NCI-H1436 treated with DMSO at 0.1 percent for 48 hours (cell line): ENCODE measurements around the gene ALDH9A1.
"Not testable (repeated sequence)": the region's sequence is repeated elsewhere in the genome, so short reads cannot be mapped to it uniquely, and the experiment has no call there.

Experiments
- DNase-seq: peaks from one replicate; lab custom pipeline; 2025; lab: John Stamatoyannopoulos, UW

The ALDH9A1 gene

GRCh38 chr1:165697881-165698760 is at the start of gene ALDH9A1:
Gene ALDH9A1, minus strand, starts transcription at chr1:165698562. Its CDS starts 4 bp downstream, at chr1:165698558.
- DNase-seq, result peak; percentile 53

- DNase-seq, result no peak
Measured at GRCh38 chr1:165747632-165748447, 49.5 kb upstream of the ALDH9A1 start.

GRCh38 chr1:165744913-165745312 is 46.6 kb upstream of the ALDH9A1 start:
- not testable (repeated sequence) for DNase-seq

- no peak for DNase-seq
Measured at GRCh38 chr1:165742194-165742593, 43.8 kb upstream of the ALDH9A1 start.

GRCh38 chr1:165738794-165739193 is 40.4 kb upstream of the ALDH9A1 start:
- no peak for DNase-seq

- DNase-seq, result no peak
Measured at GRCh38 chr1:165737196-165737595, 38.8 kb upstream of the ALDH9A1 start.

GRCh38 chr1:165734906-165735305 is 36.5 kb upstream of the ALDH9A1 start:
- DNase-seq, result no peak

GRCh38 chr1:165726841-165727240 is 28.5 kb upstream of the ALDH9A1 start:
- no peak for DNase-seq

- no peak for DNase-seq
Measured at GRCh38 chr1:165726169-165726568, 27.8 kb upstream of the ALDH9A1 start.

GRCh38 chr1:165717918-165718515 is 19.7 kb upstream of the ALDH9A1 start:
- DNase-seq, result no peak

GRCh38 chr1:165716265-165717051 is 18.1 kb upstream of the ALDH9A1 start:
- not testable (repeated sequence) for DNase-seq

GRCh38 chr1:165712764-165713163 is 14.4 kb upstream of the ALDH9A1 start:
- no peak for DNase-seq

GRCh38 chr1:165707984-165708706 is 9.8 kb upstream of the ALDH9A1 start:
- no peak for DNase-seq

- DNase-seq, result no peak
Measured at GRCh38 chr1:165703648-165704047, 5.3 kb upstream of the ALDH9A1 start.

GRCh38 chr1:165701922-165702321 is 3.6 kb upstream of the ALDH9A1 start:
- not testable (repeated sequence) for DNase-seq

- no peak for DNase-seq
Measured at GRCh38 chr1:165699577-165699976, 1.2 kb upstream of the ALDH9A1 start.

- DNase-seq, result no peak
Measured at GRCh38 chr1:165698761-165699052, 345 bp upstream of the ALDH9A1 start.

- no peak for DNase-seq
Measured at GRCh38 chr1:165697491-165697880, 876 bp downstream of the ALDH9A1 start.

GRCh38 chr1:165696625-165697100 is 1.7 kb downstream of the ALDH9A1 start:
- DNase-seq, result no peak

- no peak for DNase-seq
Measured at GRCh38 chr1:165695031-165695430, 3.3 kb downstream of the ALDH9A1 start.

GRCh38 chr1:165688046-165688445 is 10.3 kb downstream of the ALDH9A1 start:
- DNase-seq, result no peak
